SK-N-SH (cell line): ENCODE data around the gene OR10S1. TPM values are rescaled to one million over a fixed set of nuclear protein-coding genes. Genes with fewer than 3 reads are reported as not detected.
"Not testable (repeated sequence)": the region's sequence is repeated elsewhere in the genome, so short reads cannot be mapped to it uniquely, and the experiment has no call there.

Experiments
- CTCF ChIA-PET: fragments of 300-600, 350-600 bp; formaldehyde crosslinking; extraction: SDS; loops from one replicate; lab custom pipeline; 2021; lab: Yijun Ruan, JAX
- POLR2A ChIA-PET: fragments of 350-600 bp; sonication (Branson Sonifier 250); formaldehyde crosslinking; extraction: SDS; loops from one replicate; lab custom pipeline; 2020; ENCODE audit warnings: antibody characterized with exemption, inconsistent platforms; lab: Yijun Ruan, JAX
- DNase-seq: peaks from one replicate; pipeline ENCODE4 v3.0.0; 2012
- H2AFZ ChIP-seq: fragments of 200-600 bp; sonication (generic); 2 replicates; pipeline ENCODE4 v1.8.1; 2016; ENCODE audit warnings: antibody characterized with exemption, mild to moderate bottlenecking, low read depth
- H3F3A ChIP-seq: fragments of 200-600 bp; sonication (generic); replicated peaks from 2 replicates; pipeline ENCODE3; 2016; ENCODE audit warnings: antibody characterized with exemption, mild to moderate bottlenecking; ENCODE audit not compliant: insufficient read depth
- H3K27ac ChIP-seq, 2 experiments: fragments of 200-500 bp in 1 of 2; fragments of 200-600 bp in 1 of 2; sonication (Bioruptor generic) in 1 of 2; sonication (generic), shearing (Covaris generic) in 1 of 2; 2 replicates each; pipeline versions ENCODE4 v1.5.1 to v1.6.1; 2014 to 2016; ENCODE audit warnings: low read depth in 2 of 2, inconsistent platforms in 1 of 2, low read length in 1 of 2, mild to moderate bottlenecking in 1 of 2, mixed read lengths in 1 of 2
- H3K27me3 ChIP-seq: fragments of 200-600 bp; sonication (generic), shearing (Covaris generic); 2 replicates; pipeline ENCODE4 v1.6.1; 2016; ENCODE audit warnings: mixed run types; ENCODE audit not compliant: insufficient read depth
- H3K36me3 ChIP-seq, 2 experiments: fragments of 200-500 bp in 1 of 2; fragments of 200-600 bp in 1 of 2; sonication (Bioruptor generic) in 1 of 2; sonication (generic) in 1 of 2; replicated peaks in 1 of 2; 2 replicates each; pipeline versions ENCODE3 to v1.5.1; 2014 to 2016; ENCODE audit warnings: low read length in 1 of 2, mild to moderate bottlenecking in 1 of 2; ENCODE audit not compliant: insufficient read depth in 2 of 2, control insufficient read depth in 1 of 2
- H3K4me1 ChIP-seq, 2 experiments: fragments of 200-500 bp in 1 of 2; fragments of 200-600 bp in 1 of 2; sonication (Bioruptor generic) in 1 of 2; sonication (generic), shearing (Covaris generic) in 1 of 2; 2 replicates each; pipeline versions ENCODE4 v1.5.1 to v1.6.1; 2014 to 2016; ENCODE audit warnings: low read depth in 1 of 2, low read length in 1 of 2, mixed run types in 1 of 2; ENCODE audit not compliant: insufficient read depth in 2 of 2, control insufficient read depth in 1 of 2
- H3K4me2 ChIP-seq: fragments of 200-600 bp; sonication (generic), shearing (Covaris generic); 2 replicates; pipeline ENCODE4 v1.6.1; 2017; ENCODE audit warnings: mixed run types
- H3K4me3 ChIP-seq, 2 experiments: fragments of 200-500 bp in 1 of 2; fragments of 200-600 bp in 1 of 2; sonication (Bioruptor generic) in 1 of 2; sonication (generic), shearing (Covaris generic) in 1 of 2; 2 replicates each; pipeline versions ENCODE4 v1.5.1 to v1.8.1; 2014 to 2016; ENCODE audit warnings: low read depth in 2 of 2, inconsistent platforms in 1 of 2, low read length in 1 of 2, mild to moderate bottlenecking in 1 of 2, mixed read lengths in 1 of 2, moderate library complexity in 1 of 2
- H3K79me2 ChIP-seq: fragments of 200-600 bp; sonication (generic); 2 replicates; pipeline ENCODE4 v1.8.1; 2017; ENCODE audit warnings: mild to moderate bottlenecking; ENCODE audit not compliant: insufficient read depth
- H3K9ac ChIP-seq: fragments of 200-600 bp; sonication (generic); 2 replicates; pipeline ENCODE4 v1.6.1; 2017; ENCODE audit warnings: mixed run types
- H3K9me2 ChIP-seq: fragments of 200-600 bp; sonication (generic); 2 replicates; pipeline ENCODE4 v1.6.1; 2017; ENCODE audit warnings: mixed run types
- H3K9me3 ChIP-seq: fragments of 200-600 bp; sonication (generic); 2 replicates; pipeline ENCODE4 v1.6.1; 2017; ENCODE audit warnings: mixed run types, mild to moderate bottlenecking, moderate library complexity
- H4K20me1 ChIP-seq: fragments of 200-600 bp; sonication (generic); 2 replicates; pipeline ENCODE4 v1.6.1; 2017; ENCODE audit warnings: mild to moderate bottlenecking, mixed run types; ENCODE audit not compliant: insufficient read depth
- CHD2 ChIP-seq: fragments of 150-350 bp; IDR thresholded peaks from 2 replicates; pipeline ENCODE4 v1.6.1; 2018; ENCODE audit warnings: low read length; ENCODE audit not compliant: partially characterized antibody
- EP300 ChIP-seq, 2 experiments: IDR thresholded peaks; 2 replicates each; pipeline versions ENCODE4 v1.4.0 to v1.6.1; 2012; ENCODE audit warnings: borderline replicate concordance in 1 of 2, low read depth in 1 of 2, low read length in 1 of 2
- FOXJ3 ChIP-seq: sonication (generic); formaldehyde crosslinking; IDR thresholded peaks from 2 replicates; pipeline ENCODE4 v1.5.1; 2020; ENCODE audit warnings: mild to moderate bottlenecking, missing genetic modification reagents
- FOXM1 ChIP-seq: IDR thresholded peaks from 2 replicates; pipeline ENCODE4 v1.4.0; 2012; ENCODE audit warnings: low read depth, mild to moderate bottlenecking
- GATA2 ChIP-seq: sonication (generic); formaldehyde crosslinking; IDR thresholded peaks from 2 replicates; pipeline ENCODE4 v1.5.0; 2020; ENCODE audit warnings: mild to moderate bottlenecking, missing genetic modification reagents
- MXI1 ChIP-seq: IDR thresholded peaks from 2 replicates; pipeline ENCODE4 v1.6.1; 2012; ENCODE audit warnings: mild to moderate bottlenecking, low read depth, low read length, improper control_type of control experiment
- NRF1 ChIP-seq: IDR thresholded peaks from 2 replicates; pipeline ENCODE4 v1.6.1; 2012; ENCODE audit warnings: low read depth, mild to moderate bottlenecking, low read length
- RAD21 ChIP-seq: IDR thresholded peaks from 2 replicates; pipeline ENCODE4 v1.6.1; 2012; ENCODE audit warnings: mild to moderate bottlenecking, low read length
- RCOR1 ChIP-seq: fragments of 150-350 bp; IDR thresholded peaks from 2 replicates; pipeline ENCODE4 v1.6.1; 2017; ENCODE audit warnings: antibody characterized with exemption, low read length
- RXRA ChIP-seq: IDR thresholded peaks from 2 replicates; pipeline ENCODE4 v1.4.0; 2012; ENCODE audit warnings: low read depth, mild to moderate bottlenecking, borderline replicate concordance
- SIN3A ChIP-seq: IDR thresholded peaks from 2 replicates; pipeline ENCODE4 v1.6.1; 2012; ENCODE audit warnings: low read depth, mild to moderate bottlenecking, low read length, moderate library complexity, borderline replicate concordance
- WGBS: methylation state at CpG from one replicate; pipeline ENCODE4 v1.1.6; 2017; ENCODE audit warnings: low lambda C conversion rate; 5-methylcytosine and 5-hydroxymethylcytosine counted together
- polyA plus RNA-seq, 3 experiments: library from polyadenylated mRNA; depleted of rRNA; stranded (reverse); fragments of >200 nt; gene quantifications; 2 replicates each; pipeline ENCODE4 v1.2.3, GENCODE V29; 2012
- TF ChIP-seq, protein P1 (sequence below): fragments of 150-350 bp; IDR thresholded peaks from 2 replicates; pipeline ENCODE4 v1.6.1; 2017; ENCODE audit warnings: antibody characterized with exemption, low read length, low read depth, borderline replicate concordance
- TF ChIP-seq, protein P2 (sequence below): IDR thresholded peaks from 2 replicates; pipeline ENCODE4 v1.4.0; 2012; ENCODE audit warnings: low read depth, borderline replicate concordance
- TF ChIP-seq, protein P3 (sequence below): IDR thresholded peaks from 2 replicates; pipeline ENCODE4 v1.4.0; 2012; ENCODE audit warnings: low read depth, borderline replicate concordance

OR10S1 gene
- polyA plus RNA-seq, 1 of the 3 experiments (the other 2 are of a cell fraction) = not detected

DNA sequence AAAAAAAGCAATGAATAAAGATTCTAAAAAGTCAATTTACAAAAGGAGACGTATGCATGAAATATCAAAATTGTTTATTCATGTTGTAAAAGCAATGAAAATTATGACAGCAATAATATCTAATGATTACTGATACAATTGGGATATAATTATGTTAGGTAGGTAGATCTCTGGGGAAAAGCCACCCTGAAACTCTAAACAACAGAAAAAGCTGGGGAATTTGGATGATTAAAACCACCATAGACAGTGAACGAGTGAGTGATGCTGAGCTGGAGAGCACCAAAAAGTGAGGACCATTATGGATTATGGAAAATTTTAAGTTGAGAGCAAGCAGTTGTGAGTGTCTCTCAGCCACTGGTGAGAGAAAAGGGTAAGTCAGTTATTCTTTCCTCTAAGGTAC is 48.9 kb upstream of the OR10S1 start, which contains the start of gene OR10G8 (continued):
- no peak for TF ChIP-seq SIN3A
- no peak for TF ChIP-seq RXRA

DNA sequence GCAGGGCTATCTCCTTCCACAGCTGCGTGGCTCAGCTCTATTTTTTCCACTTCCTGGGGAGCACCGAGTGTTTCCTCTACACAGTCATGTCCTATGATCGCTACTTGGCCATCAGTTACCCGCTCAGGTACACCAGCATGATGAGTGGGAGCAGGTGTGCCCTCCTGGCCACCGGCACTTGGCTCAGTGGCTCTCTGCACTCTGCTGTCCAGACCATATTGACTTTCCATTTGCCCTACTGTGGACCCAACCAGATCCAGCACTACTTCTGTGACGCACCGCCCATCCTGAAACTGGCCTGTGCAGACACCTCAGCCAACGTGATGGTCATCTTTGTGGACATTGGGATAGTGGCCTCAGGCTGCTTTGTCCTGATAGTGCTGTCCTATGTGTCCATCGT is 38.3 kb upstream of the OR10S1 start:
- POLR2A ChIA-PET, CTCF ChIA-PET: not testable (repeated sequence)
- WGBS = 47% methylated on average over 3 of the region's 9 CpGs

DNA sequence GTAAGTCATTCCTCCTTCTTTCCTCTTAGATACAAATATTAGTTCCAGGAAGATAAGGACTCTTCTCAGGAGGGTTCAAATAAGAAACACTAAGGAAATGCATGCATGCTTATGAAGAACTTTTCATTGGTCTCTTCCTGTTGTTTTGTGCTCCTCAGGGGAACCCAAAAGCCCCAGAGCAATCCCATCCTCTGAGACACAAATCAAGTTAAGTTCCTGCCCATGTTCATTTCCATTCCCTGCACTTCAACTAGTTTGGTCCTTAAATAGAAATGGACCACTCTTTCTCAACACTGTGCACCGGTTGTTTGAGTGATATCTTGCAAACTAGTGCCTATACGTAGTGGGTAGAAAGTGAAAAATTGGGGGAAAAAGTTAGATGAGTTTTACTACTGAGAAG is 35.1 kb upstream of the OR10S1 start, which contains the start of gene OR10G4:
TSS of gene OR10G4 (plus strand) at position 301 of the 400 bp plus-strand sequence. CDS start 2,578 bp downstream, outside the sequence.
- H3K9me3 ChIP-seq = no peaks in the 10 kb centered on the region
- POLR2A ChIA-PET = no interaction called here
- H3K36me3 ChIP-seq = no peaks in the 10 kb centered on the region
- no peaks in the 10 kb centered on the region for H3F3A ChIP-seq
- WGBS = 0% methylated on average over 2 of the region's 2 CpGs
- no peak within 1 kb of the TSS for H2AFZ ChIP-seq
- CTCF ChIA-PET = no interaction called here
- DNase-seq = no peak
- H3K79me2 ChIP-seq = no peaks in the 10 kb centered on the region
- H3K9me2 ChIP-seq = no peaks in the 10 kb centered on the region
- no peaks in the 10 kb centered on the region for H4K20me1 ChIP-seq
- H3K27ac ChIP-seq = no peak within 1 kb of the TSS
- H3K4me1 ChIP-seq = no peaks in the 10 kb centered on the region
- H3K4me3 ChIP-seq = no peak within 1 kb of the TSS
- no peak for TF ChIP-seq MXI1
- TF ChIP-seq NRF1 = no peak
- no peak for TF ChIP-seq FOXJ3 (CRISPR knock-in tag)
- TF ChIP-seq RAD21 = no peak
- no peak within 1 kb of the TSS for H3K4me2 ChIP-seq
- no peaks in the 10 kb centered on the region for H3K27me3 ChIP-seq
- no peak within 1 kb of the TSS for H3K9ac ChIP-seq

More for the DNA sequence above, 38.3 kb upstream of the OR10S1 start:
- DNase-seq, H3K27ac ChIP-seq, H3K4me2 ChIP-seq, H3F3A ChIP-seq, H3K79me2 ChIP-seq, H2AFZ ChIP-seq, H3K9ac ChIP-seq, H3K36me3 ChIP-seq, H3K9me2 ChIP-seq, H4K20me1 ChIP-seq, H3K27me3 ChIP-seq, H3K9me3 ChIP-seq, H3K4me1 ChIP-seq, H3K4me3 ChIP-seq: not testable (repeated sequence)

DNA sequence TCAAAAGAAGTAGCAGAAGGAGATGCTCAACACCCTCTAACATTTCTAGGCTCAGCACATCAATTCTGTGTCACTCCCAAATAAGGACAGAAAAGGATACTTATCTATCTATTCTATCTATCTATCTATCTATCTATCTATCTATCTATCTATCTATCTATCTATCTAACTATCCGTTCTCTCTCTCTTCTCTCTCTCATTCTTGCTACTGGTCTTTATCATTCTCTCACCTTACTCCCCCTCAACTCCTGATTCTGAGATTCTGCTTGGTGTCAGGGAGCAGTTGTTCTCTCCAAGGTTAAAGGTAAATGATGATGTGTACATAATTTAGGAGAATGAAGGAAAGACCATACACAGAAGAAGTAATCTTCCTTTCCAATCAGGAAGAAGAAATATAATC is 17.5 kb upstream of the OR10S1 start, which contains the start of gene OR10G6:
TSS of gene OR10G6 (minus strand) at position 43 of the 400 bp plus-strand sequence. CDS start at position 43, 0 bp downstream.
- no peaks in the 10 kb centered on the region for H3K36me3 ChIP-seq
- no peak within 1 kb of the TSS for H3K9ac ChIP-seq
- no peak within 1 kb of the TSS for H3K27ac ChIP-seq
- TF ChIP-seq EP300 (IDR thresholded peaks at IDR 0.05; ENCODE audit: borderline replicate concordance in 1 of 2, low read depth in 1 of 2, low read length in 1 of 2) (no peak), RCOR1 (no peak), RAD21 (no peak), FOXJ3 (CRISPR knock-in tag) (no peak), GATA2 (CRISPR knock-in tag) (no peak), FOXM1 (no peak), CHD2 (no peak)
- TF ChIP-seq, protein P1, sequence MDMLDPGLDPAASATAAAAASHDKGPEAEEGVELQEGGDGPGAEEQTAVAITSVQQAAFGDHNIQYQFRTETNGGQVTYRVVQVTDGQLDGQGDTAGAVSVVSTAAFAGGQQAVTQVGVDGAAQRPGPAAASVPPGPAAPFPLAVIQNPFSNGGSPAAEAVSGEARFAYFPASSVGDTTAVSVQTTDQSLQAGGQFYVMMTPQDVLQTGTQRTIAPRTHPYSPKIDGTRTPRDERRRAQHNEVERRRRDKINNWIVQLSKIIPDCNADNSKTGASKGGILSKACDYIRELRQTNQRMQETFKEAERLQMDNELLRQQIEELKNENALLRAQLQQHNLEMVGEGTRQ = no peak
- TF ChIP-seq, protein P2, sequence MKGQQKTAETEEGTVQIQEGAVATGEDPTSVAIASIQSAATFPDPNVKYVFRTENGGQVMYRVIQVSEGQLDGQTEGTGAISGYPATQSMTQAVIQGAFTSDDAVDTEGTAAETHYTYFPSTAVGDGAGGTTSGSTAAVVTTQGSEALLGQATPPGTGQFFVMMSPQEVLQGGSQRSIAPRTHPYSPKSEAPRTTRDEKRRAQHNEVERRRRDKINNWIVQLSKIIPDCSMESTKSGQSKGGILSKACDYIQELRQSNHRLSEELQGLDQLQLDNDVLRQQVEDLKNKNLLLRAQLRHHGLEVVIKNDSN = no peak
- TF ChIP-seq, protein P3, sequence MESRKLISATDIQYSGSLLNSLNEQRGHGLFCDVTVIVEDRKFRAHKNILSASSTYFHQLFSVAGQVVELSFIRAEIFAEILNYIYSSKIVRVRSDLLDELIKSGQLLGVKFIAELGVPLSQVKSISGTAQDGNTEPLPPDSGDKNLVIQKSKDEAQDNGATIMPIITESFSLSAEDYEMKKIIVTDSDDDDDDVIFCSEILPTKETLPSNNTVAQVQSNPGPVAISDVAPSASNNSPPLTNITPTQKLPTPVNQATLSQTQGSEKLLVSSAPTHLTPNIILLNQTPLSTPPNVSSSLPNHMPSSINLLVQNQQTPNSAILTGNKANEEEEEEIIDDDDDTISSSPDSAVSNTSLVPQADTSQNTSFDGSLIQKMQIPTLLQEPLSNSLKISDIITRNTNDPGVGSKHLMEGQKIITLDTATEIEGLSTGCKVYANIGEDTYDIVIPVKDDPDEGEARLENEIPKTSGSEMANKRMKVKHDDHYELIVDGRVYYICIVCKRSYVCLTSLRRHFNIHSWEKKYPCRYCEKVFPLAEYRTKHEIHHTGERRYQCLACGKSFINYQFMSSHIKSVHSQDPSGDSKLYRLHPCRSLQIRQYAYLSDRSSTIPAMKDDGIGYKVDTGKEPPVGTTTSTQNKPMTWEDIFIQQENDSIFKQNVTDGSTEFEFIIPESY = no peak
- ChIA-PET POLR2A (no interaction called here), CTCF (no interaction called here)
- no peaks in the 10 kb centered on the region for H4K20me1 ChIP-seq
- no peak for DNase-seq
- peaks cover 5% of the 10 kb centered on the region for H3K27me3 ChIP-seq
- no peaks in the 10 kb centered on the region for H3K9me3 ChIP-seq
- no peak within 1 kb of the TSS for H3K4me2 ChIP-seq
- H2AFZ ChIP-seq = no peak within 1 kb of the TSS
- H3K9me2 ChIP-seq = no peaks in the 10 kb centered on the region; the same call in 1 of the 2 replicates
- no peaks in the 10 kb centered on the region for H3F3A ChIP-seq
- H3K4me3 ChIP-seq = no peak within 1 kb of the TSS
- H3K79me2 ChIP-seq = no peaks in the 10 kb centered on the region
- no peaks in the 10 kb centered on the region for H3K4me1 ChIP-seq
- 0% methylated on average over 1 of the region's 1 CpG for WGBS
